Adrenal gland (tissue), 12 donors: ENCODE results near the gene REPS2. TPM values are rescaled to one million over a fixed set of nuclear protein-coding genes. Genes with fewer than 3 reads are reported as not detected.

ENCODE experiments used
- DNase-seq, 7 donors: peaks; one replicate each; pipeline ENCODE4 v3.0.0-alpha.2; 2019 to 2020
- H3K27ac ChIP-seq, 5 donors: fragments of 200-600 bp; sonication (generic) in 4 of 5; 1 replicate in 3 of 5; 2 replicates in 2 of 5; pipeline versions ENCODE4 v1.5.1 to v1.8.0; 2016 to 2020; ENCODE audit warnings: mild to moderate bottlenecking in 1 of 5
- H3K27me3 ChIP-seq: fragments of 200-600 bp; 2 replicates; pipeline ENCODE4 v1.8.0; 2021
- H3K36me3 ChIP-seq, 2 donors: fragments of 200-600 bp; replicated peaks in 1 of 2; 1 replicate in 1 of 2; 2 replicates in 1 of 2; pipeline versions ENCODE4 v1.5.1 to v1.8.0; 2018 to 2022
- H3K4me1 ChIP-seq, 2 donors: fragments of 200-600 bp; replicated peaks in 1 of 2; 1 replicate in 1 of 2; 2 replicates in 1 of 2; pipeline versions ENCODE4 v1.5.1 to v1.8.0; 2018 to 2021
- H3K4me3 ChIP-seq, 4 donors: fragments of 200-600 bp; sonication (generic) in 3 of 4; one replicate each; pipeline ENCODE4 v1.5.1; 2016 to 2018
- H3K9me3 ChIP-seq, 3 donors: fragments of 200-600 bp; sonication (generic) in 1 of 3; replicated peaks in 1 of 3; 1 replicate in 2 of 3; 2 replicates in 1 of 3; pipeline versions ENCODE4 v1.5.1 to v1.8.0; 2016 to 2021
- POLR2A ChIP-seq, 2 donors: fragments of 450-650 bp; IDR thresholded peaks; one replicate each; pipeline ENCODE4 v1.6.1; 2017; ENCODE audit warnings: antibody characterized with exemption in 2 of 2, mild to moderate bottlenecking in 2 of 2, moderate library complexity in 1 of 2
- WGBS, 4 donors: extraction: QIAGEN DNeasy Blood & Tissue Kit in 2 of 4; methylation state at CpG; one replicate each; pipeline versions ENCODE4 v1.1.5 to v1.1.7; 2013 to 2017; 5-methylcytosine and 5-hydroxymethylcytosine counted together
- intact Hi-C, 2 donors: fragments of 100-400 bp; cut with DNase I; formaldehyde crosslinking; loops; one replicate each; pipeline versions ENCODE4 v1.14.1 to v1.15.0; 2022 to 2023
- polyA plus RNA-seq, 3 donors: library from polyadenylated mRNA; stranded (reverse); fragments of 200-250 nt in 2 of 3; fragments of 350-450 nt in 1 of 3; fragmentation: Illumina TruSeq in 1 of 3; extraction: RNeasy Lipid Tissue Mini Kit (QIAGEN cat#74804) in 1 of 3; gene quantifications; one replicate each; pipeline ENCODE4 v1.2.3, GENCODE V29; 2013 to 2014
- total RNA-seq, 9 donors: library from RNA; depleted of rRNA in 4 of 9; stranded (reverse); fragments of >200 nt in 4 of 9; fragments of 120-200 nt in 1 of 9; fragmentation: NEBNext Ultra II Directional in 1 of 9; extraction: Animal tissue kit (Norgen Biotek cat#: 25700) in 1 of 9; gene quantifications; one replicate each; pipeline versions ENCODE4 v1.1.0 to v1.2.4, GENCODE V29; 2013 to 2023
- TF ChIP-seq, protein P1 (sequence below), 6 experiments: fragments of 450-650 bp in 4 of 6; fragments of 200-600 bp in 2 of 6; sonication (generic) in 1 of 6; IDR thresholded peaks; 1 replicate in 5 of 6; 2 replicates in 1 of 6; pipeline versions ENCODE4 v1.5.1 to v1.8.0; 2016 to 2021; ENCODE audit warnings: antibody characterized with exemption in 6 of 6, mild to moderate bottlenecking in 2 of 6, moderate library complexity in 1 of 6
- donor health status: healthy with polysubstance abuse.
- donor health status: Bipolar disorder and iron deficiency.
- donor health status: DM: yes; HTN: yes; CAD: no.
- donor health status: DM: no; HTN: no; CAD: no.
- donor health status: DM: no; HTN: no; CAD: no.
- donor health status: DM: yes; HTN: yes; CAD: no.

The REPS2 gene
- total and polyA plus RNA-seq, 12 donors = 13.9 to 87.0 (median 41.3) TPM

DNA sequence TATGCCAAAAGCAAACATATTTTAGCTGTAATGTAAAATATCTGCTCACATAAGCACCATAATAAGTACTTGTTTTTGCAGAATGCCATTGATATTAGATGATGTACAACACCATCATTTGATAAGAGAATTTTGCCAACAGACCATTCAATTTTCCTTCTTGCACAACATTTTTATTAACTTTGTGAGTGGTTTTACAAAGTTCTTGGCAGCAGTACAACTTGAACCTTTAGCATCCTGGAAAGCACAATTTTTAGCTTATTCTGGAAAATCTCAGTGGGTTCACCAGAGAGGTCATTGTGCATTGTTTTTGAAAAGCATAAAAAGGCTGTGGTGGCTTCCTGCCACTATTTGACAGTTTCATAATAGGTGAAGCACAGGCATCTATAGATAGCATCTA is 26.4 kb upstream of the REPS2 start:
- no peaks in the 10 kb centered on the region for H3K4me1 ChIP-seq
- H3K9me3 ChIP-seq = no peaks in the 10 kb centered on the region
- intact Hi-C loops = no loop called here
- no peaks in the 10 kb centered on the region for H3K27me3 ChIP-seq
- H3K36me3 ChIP-seq = no peaks in the 10 kb centered on the region
- no peak overlapping the region for H3K27ac ChIP-seq
- TF ChIP-seq POLR2A (IDR thresholded peaks at IDR 0.05) = no peak
- TF ChIP-seq, protein P1, sequence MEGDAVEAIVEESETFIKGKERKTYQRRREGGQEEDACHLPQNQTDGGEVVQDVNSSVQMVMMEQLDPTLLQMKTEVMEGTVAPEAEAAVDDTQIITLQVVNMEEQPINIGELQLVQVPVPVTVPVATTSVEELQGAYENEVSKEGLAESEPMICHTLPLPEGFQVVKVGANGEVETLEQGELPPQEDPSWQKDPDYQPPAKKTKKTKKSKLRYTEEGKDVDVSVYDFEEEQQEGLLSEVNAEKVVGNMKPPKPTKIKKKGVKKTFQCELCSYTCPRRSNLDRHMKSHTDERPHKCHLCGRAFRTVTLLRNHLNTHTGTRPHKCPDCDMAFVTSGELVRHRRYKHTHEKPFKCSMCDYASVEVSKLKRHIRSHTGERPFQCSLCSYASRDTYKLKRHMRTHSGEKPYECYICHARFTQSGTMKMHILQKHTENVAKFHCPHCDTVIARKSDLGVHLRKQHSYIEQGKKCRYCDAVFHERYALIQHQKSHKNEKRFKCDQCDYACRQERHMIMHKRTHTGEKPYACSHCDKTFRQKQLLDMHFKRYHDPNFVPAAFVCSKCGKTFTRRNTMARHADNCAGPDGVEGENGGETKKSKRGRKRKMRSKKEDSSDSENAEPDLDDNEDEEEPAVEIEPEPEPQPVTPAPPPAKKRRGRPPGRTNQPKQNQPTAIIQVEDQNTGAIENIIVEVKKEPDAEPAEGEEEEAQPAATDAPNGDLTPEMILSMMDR (IDR thresholded peaks at IDR 0.05) = no peak
- no peak for DNase-seq
- no peak overlapping the region for H3K4me3 ChIP-seq

- 90 to 96% (median 93%) methylated on average over 3 of the region's 3 CpGs for WGBS, 4 donors
- Histone ChIP-seq H3K27me3 (peaks cover 5% of the 10 kb centered on the region), H3K9me3 (no peaks in the 10 kb centered on the region), H3K36me3 (no peaks in the 10 kb centered on the region), H3K4me1 (no peaks in the 10 kb centered on the region), H3K4me3 (no peak overlapping the region), H3K27ac (no peak overlapping the region)
- intact Hi-C loops = no loop called here
- DNase-seq = no peak
- no peak for TF ChIP-seq POLR2A (IDR thresholded peaks at IDR 0.05)
- TF ChIP-seq, protein P1 (IDR thresholded peaks at IDR 0.05) = no peak
Measured at GRCh38 chrX:16923157-16923556, 23.3 kb upstream of the REPS2 start.

- no peaks in the 10 kb centered on the region for H3K36me3 ChIP-seq
- H3K9me3 ChIP-seq = no peaks in the 10 kb centered on the region
- 78 to 100% (median 94%) methylated on average over 1 of the region's 1 CpG for WGBS, 4 donors
- H3K4me1 ChIP-seq = peaks cover 0 to 3% of the 10 kb centered on the region in 2 donors
- no peak for DNase-seq
- peaks cover 5% of the 10 kb centered on the region for H3K27me3 ChIP-seq
- intact Hi-C loops = no loop called here
- H3K27ac ChIP-seq = no peak overlapping the region
- H3K4me3 ChIP-seq = no peak overlapping the region
- TF ChIP-seq POLR2A (IDR thresholded peaks at IDR 0.05) = no peak
- TF ChIP-seq, protein P1 (IDR thresholded peaks at IDR 0.05) = no peak
Measured at GRCh38 chrX:16924631-16925480, 21.6 kb upstream of the REPS2 start.

- H3K36me3 ChIP-seq = no peaks in the 10 kb centered on the region
- peaks cover 5% of the 10 kb centered on the region for H3K27me3 ChIP-seq
- no peaks in the 10 kb centered on the region for H3K9me3 ChIP-seq
- peak in 5 of 7 donors; percentile 33 to 56 (median 48) for DNase-seq
- 31 to 50% (median 43%) methylated on average over 6 of the region's 6 CpGs for WGBS, 4 donors
- H3K4me1 ChIP-seq = peaks cover 4 to 6% of the 10 kb centered on the region in 2 donors
- intact Hi-C loops = no loop called here
- no peak overlapping the region for H3K4me3 ChIP-seq
- H3K27ac ChIP-seq = peak overlapping the region in 4 of 5 donors; percentile 32 to 69 (median 58)
- TF ChIP-seq, protein P1 (IDR thresholded peaks at IDR 0.05) = no peak
- peak in 1 of 2 donors; percentile 9 for TF ChIP-seq POLR2A (IDR thresholded peaks at IDR 0.05)
Measured at GRCh38 chrX:16930392-16930791, 16.1 kb upstream of the REPS2 start.
